GM19397 (cell line): ENCODE measurements around the gene CEMIP.

ENCODE experiments used
- ATAC-seq: cut with Tn5 transposase; IDR thresholded peaks from one replicate; pipeline ENCODE4 v1.9.1; 2021; ENCODE audit warnings: mild to moderate bottlenecking, moderate library complexity; ENCODE audit not compliant: unreplicated experiment

Gene CEMIP, protein sequence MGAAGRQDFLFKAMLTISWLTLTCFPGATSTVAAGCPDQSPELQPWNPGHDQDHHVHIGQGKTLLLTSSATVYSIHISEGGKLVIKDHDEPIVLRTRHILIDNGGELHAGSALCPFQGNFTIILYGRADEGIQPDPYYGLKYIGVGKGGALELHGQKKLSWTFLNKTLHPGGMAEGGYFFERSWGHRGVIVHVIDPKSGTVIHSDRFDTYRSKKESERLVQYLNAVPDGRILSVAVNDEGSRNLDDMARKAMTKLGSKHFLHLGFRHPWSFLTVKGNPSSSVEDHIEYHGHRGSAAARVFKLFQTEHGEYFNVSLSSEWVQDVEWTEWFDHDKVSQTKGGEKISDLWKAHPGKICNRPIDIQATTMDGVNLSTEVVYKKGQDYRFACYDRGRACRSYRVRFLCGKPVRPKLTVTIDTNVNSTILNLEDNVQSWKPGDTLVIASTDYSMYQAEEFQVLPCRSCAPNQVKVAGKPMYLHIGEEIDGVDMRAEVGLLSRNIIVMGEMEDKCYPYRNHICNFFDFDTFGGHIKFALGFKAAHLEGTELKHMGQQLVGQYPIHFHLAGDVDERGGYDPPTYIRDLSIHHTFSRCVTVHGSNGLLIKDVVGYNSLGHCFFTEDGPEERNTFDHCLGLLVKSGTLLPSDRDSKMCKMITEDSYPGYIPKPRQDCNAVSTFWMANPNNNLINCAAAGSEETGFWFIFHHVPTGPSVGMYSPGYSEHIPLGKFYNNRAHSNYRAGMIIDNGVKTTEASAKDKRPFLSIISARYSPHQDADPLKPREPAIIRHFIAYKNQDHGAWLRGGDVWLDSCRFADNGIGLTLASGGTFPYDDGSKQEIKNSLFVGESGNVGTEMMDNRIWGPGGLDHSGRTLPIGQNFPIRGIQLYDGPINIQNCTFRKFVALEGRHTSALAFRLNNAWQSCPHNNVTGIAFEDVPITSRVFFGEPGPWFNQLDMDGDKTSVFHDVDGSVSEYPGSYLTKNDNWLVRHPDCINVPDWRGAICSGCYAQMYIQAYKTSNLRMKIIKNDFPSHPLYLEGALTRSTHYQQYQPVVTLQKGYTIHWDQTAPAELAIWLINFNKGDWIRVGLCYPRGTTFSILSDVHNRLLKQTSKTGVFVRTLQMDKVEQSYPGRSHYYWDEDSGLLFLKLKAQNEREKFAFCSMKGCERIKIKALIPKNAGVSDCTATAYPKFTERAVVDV (N-terminal part only)

GRCh38 chr15:80778964-80779657 is at the start of gene CEMIP:
Gene CEMIP (plus strand): TSS chr15:80779370. CDS start chr15:80873880, 94,510 bp downstream.
- no peak for ATAC-seq

- no peak for ATAC-seq
Observed at GRCh38 chr15:80730387-80730786, 48.8 kb upstream of the CEMIP start.

- ATAC-seq, result no peak
Observed at GRCh38 chr15:80730926-80731325, 48.2 kb upstream of the CEMIP start.

GRCh38 chr15:80732167-80732566 is 47.0 kb upstream of the CEMIP start:
- no peak for ATAC-seq

DNA sequence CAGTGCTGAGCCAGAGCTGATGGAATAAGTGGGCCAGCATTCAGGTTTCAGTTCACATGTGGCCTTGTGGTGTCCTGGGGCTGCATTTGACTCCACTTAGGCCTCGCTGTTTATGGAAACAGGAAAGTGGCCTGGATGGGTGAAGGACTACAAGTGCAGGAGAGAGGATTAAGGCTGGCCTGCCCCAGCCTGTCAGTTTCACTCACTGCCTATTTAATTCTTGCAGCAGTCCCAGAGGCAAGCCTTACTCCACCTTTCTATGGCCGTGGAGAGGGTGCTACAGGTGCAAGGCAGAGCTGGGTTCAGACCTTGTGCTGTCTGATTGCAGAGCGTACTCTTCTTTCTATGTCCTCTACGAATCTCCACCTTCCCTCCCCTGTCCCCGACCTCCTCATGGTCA is 46.4 kb upstream of the CEMIP start:
- no peak for ATAC-seq

GRCh38 chr15:80733460-80733859 is 45.7 kb upstream of the CEMIP start:
- ATAC-seq, result no peak

GRCh38 chr15:80735344-80735743 is 43.8 kb upstream of the CEMIP start:
- ATAC-seq, result no peak

GRCh38 chr15:80736560-80736959 is 42.6 kb upstream of the CEMIP start:
- ATAC-seq, result no peak

DNA sequence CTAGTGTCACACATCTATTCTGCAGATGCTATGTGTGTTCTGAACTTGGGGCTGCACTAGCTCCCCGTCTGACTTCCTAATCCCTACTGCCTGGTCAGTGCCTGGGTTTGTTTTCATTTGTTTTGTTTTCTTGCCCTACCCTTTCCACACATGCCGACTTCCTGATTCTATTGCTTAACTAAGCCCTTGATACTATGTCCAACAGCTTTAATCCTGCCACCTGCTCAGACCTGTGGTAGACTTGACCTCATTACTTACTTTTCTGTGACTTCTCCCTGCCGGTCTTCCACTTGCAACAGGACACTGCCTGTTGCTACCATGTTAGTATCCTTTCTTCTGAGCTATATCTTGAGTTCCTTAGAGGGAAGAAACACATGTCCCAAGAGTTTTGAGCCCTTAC is 39.3 kb upstream of the CEMIP start:
- no peak for ATAC-seq

GRCh38 chr15:80742081-80742480 is 37.1 kb upstream of the CEMIP start:
- ATAC-seq, result no peak

- ATAC-seq, result no peak
Observed at GRCh38 chr15:80743189-80743833, 35.9 kb upstream of the CEMIP start.

GRCh38 chr15:80744415-80744814 is 34.8 kb upstream of the CEMIP start:
- no peak for ATAC-seq

GRCh38 chr15:80744826-80745225 is 34.3 kb upstream of the CEMIP start:
- ATAC-seq, result no peak

GRCh38 chr15:80745888-80746287 is 33.3 kb upstream of the CEMIP start:
- ATAC-seq, result no peak

DNA sequence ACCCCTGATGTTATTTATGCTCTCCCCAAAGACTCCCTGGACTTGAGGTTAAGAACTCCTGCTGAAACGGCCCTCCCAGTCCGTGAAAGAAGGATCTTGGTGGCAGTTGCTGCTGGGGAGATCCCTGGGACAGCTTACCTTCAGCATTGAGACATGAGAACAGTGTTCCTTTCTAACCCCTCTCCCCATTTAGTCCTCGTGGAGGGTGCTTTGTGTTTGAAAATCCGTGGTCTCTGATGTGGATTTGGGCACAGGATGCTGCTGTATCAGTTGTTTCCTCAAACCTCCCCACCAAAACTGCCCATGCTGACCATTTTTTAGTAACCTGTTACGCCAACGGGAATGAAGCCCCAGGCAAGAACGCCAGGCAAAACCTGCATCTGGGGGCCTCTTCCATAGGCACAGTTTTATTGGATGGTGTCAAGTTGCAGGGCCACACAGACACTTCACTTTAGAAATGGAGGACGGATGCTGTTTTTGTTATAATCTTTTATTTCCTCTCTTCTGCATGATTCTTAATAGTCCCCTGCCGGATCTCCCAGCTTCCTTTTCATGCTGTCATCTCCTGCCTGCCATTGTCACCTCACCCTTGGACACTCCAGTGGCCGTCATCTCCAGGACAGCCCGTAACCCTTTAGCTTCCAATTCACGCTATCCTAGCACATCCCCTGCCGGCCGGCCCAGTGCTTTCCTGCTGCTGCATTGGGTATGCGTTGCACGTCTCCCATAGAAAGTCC is 31.7 kb upstream of the CEMIP start:
- no peak for ATAC-seq

DNA sequence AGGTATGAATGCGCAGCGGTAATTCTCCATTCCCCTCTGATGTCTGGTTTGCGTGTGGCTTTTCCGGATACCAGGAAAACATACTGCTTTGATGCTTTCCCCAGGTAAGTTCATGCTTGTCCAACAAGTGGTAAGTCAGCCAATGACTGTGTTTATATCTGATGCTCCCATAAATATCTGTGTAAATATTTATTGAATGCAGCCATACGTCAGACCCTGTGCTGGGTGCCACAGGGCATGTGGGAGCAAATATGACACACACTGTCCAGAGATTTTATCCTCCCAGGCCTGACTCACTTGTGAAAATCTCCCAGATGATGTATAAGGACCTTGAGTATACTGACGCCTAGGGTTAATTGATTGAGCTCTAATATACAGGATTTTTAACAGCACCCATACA is 29.6 kb upstream of the CEMIP start:
- no peak for ATAC-seq

DNA sequence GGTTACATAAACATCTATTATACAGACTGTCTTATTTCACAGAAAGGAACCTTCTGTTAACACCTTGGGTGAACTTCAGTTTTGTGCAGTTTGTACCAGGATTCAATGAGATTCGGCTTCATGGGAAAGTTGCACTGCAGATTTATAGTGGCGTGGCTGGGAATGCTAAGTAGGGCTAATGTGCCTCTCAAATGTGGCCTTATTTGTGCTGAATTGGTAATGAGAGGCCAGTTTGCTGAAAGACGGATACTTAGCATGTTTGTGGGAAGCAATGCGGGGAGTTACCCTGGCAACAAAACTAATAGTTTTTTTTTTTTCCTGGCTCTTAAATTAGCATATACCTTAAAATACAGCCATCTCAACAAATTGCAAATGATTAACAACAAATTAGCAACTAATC is 28.6 kb upstream of the CEMIP start:
- ATAC-seq, result no peak

DNA sequence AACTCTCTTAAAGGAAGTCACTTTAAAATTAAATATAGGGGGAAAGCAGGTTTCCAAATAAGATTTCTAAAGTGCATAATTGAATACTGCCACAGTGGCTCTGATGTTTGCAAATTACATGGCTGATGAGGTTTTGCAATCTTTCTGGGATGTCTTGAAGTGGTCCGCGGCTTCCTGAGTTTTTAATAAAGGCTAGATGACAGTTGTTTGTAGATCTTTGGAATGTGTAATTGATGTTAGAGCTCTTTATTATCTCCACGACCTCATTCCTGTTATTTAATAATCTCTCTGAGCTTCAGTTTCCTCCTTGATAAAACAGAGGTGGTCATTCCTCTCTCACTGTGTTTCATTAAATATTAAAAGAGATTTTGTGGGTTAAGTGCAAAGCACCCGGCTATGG is 27.0 kb upstream of the CEMIP start:
- ATAC-seq, result no peak

DNA sequence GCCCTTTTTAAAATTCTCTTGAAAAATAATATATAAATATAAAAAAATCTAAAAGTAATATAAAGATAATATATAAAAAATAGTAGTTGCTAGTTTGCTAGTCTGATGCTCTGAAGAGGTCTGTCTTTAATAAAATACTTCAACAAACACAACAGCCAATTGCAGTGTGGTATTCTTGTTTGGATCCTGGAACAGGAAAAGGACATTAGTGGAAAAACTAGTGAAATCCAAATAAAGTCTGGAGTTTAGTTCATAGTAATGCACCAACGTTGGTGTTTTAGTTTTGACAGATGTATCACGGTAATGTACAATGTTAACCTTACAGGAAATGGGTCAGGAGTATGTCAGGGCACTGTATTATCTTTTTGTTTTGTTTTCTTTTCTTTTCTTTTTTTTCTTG is 26.0 kb upstream of the CEMIP start:
- no peak for ATAC-seq

DNA sequence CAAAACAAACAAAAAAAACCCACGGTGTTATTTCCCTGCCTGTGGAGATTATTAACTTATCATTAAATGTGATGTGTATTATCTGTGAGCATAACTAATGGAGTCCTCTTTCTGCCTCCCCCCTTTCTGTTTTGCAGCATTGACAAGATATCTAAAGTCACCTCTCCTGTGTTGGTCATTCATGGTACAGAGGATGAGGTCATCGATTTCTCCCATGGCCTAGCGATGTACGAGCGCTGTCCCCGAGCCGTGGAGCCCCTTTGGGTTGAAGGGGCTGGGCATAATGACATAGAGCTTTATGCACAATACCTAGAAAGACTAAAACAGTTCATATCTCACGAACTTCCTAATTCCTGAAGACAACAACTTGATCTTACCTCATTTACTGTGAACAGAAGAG is 25.2 kb upstream of the CEMIP start:
- no peak for ATAC-seq
